HG03457 (cell line): ENCODE data around the gene SYNM.
A peak's percentile ranks its signal among the peaks of the same experiment; 100 is the strongest.

Experiments used
- ATAC-seq: cut with Tn5 transposase; IDR thresholded peaks from one replicate; pipeline ENCODE4 v1.9.1; 2021; ENCODE audit warnings: moderate number of reproducible peaks; ENCODE audit not compliant: unreplicated experiment

Gene SYNM

GRCh38 chr15:99135194-99135593, 30.3 kb downstream of the SYNM start:
- ATAC-seq, result peak; percentile 55

- no peak for ATAC-seq
These were observed 32.2 kb downstream of the SYNM start for GRCh38 chr15:99137111-99137546.

GRCh38 chr15:99137877-99138276, 33.0 kb downstream of the SYNM start:
- ATAC-seq, result no peak

- ATAC-seq, result no peak
These were observed 33.7 kb downstream of the SYNM start for GRCh38 chr15:99138491-99138982.

- ATAC-seq, result no peak
These were observed 34.4 kb downstream of the SYNM start for GRCh38 chr15:99139276-99139675.

GRCh38 chr15:99140590-99140989, 35.7 kb downstream of the SYNM start:
- no peak for ATAC-seq

- ATAC-seq, result no peak
These were observed 37.1 kb downstream of the SYNM start for GRCh38 chr15:99141943-99142342.

- ATAC-seq, result no peak
These were observed 37.7 kb downstream of the SYNM start for GRCh38 chr15:99142562-99142961.

GRCh38 chr15:99143242-99143641, 38.4 kb downstream of the SYNM start:
- ATAC-seq, result no peak

GRCh38 chr15:99143655-99144610, 39.1 kb downstream of the SYNM start:
- ATAC-seq, result no peak

GRCh38 chr15:99145005-99145404, 40.1 kb downstream of the SYNM start:
- ATAC-seq, result no peak

GRCh38 chr15:99145778-99146177, 40.9 kb downstream of the SYNM start:
- ATAC-seq, result no peak

GRCh38 chr15:99146661-99147060, 41.8 kb downstream of the SYNM start:
- ATAC-seq, result no peak

- no peak for ATAC-seq
These were observed 44.0 kb downstream of the SYNM start for GRCh38 chr15:99148851-99149276.

GRCh38 chr15:99149366-99149765, 44.5 kb downstream of the SYNM start:
- no peak for ATAC-seq

- no peak for ATAC-seq
These were observed 46.3 kb downstream of the SYNM start for GRCh38 chr15:99151156-99151555.

- ATAC-seq, result no peak
These were observed 48.2 kb downstream of the SYNM start for GRCh38 chr15:99153026-99153535.

- no peak for ATAC-seq
These were observed 49.4 kb downstream of the SYNM start for GRCh38 chr15:99154271-99154670.

GRCh38 chr15:99155961-99156443, 51.1 kb downstream of the SYNM start:
- no peak for ATAC-seq

GRCh38 chr15:99157456-99157855, 52.6 kb downstream of the SYNM start:
- ATAC-seq, result no peak

GRCh38 chr15:99158626-99159412, 53.9 kb downstream of the SYNM start:
- no peak for ATAC-seq
